Activated CD4-positive, alpha-beta memory T cell treated with anti-CD3 and anti-CD28 coated beads, Interleukin-2, amount 10 ng/mL, durations not matched to agents 7 days and 5 days (primary cell): ENCODE results near the gene COG4. TPM values are rescaled to one million over a fixed set of nuclear protein-coding genes. Genes with fewer than 3 reads are reported as not detected.

ENCODE experiments used
- CTCF ChIA-PET: fragments of 350-600 bp; sonication (Branson Sonifier 250); formaldehyde crosslinking; loops from one replicate; lab custom pipeline; 2021; ENCODE audit warnings: antibody characterized with exemption, inconsistent platforms; lab: Charles Lee
- POLR2A ChIA-PET: fragments of 350-600 bp; sonication (Branson Sonifier 250); formaldehyde crosslinking; loops from one replicate; lab custom pipeline; 2021; ENCODE audit warnings: antibody characterized with exemption; lab: Charles Lee
- DNase-seq: peaks from one replicate; pipeline ENCODE4 v3.0.0-alpha.2; 2020
- H3K27ac Mint-ChIP-seq: one replicate; pipeline ENCODE4 v1.8.0; 2021; ENCODE audit warnings: mild to moderate bottlenecking, mixed read lengths
- H3K27me3 Mint-ChIP-seq: one replicate; pipeline ENCODE4 v1.8.0; 2021; ENCODE audit warnings: mixed read lengths
- H3K36me3 Mint-ChIP-seq: one replicate; pipeline ENCODE4 v1.8.0; 2021; ENCODE audit warnings: low read depth, mixed read lengths
- H3K4me1 Mint-ChIP-seq: one replicate; pipeline ENCODE4 v1.8.0; 2021; ENCODE audit warnings: mixed read lengths
- H3K4me3 Mint-ChIP-seq: one replicate; pipeline ENCODE4 v1.8.0; 2021; ENCODE audit warnings: mild to moderate bottlenecking, mixed read lengths
- H3K9me3 Mint-ChIP-seq: one replicate; pipeline ENCODE4 v1.8.0; 2021; ENCODE audit warnings: mixed read lengths
- total RNA-seq, 2 experiments: library from RNA; stranded (reverse); gene quantifications; one replicate each; pipeline ENCODE4 v1.2.3, GENCODE V29; 2021

The COG4 gene
- total RNA-seq, 2 experiments from 2014 or later, result 71.2 to 71.4 TPM

- H3K36me3 Mint-ChIP-seq, result no peaks in the 10 kb centered on the region
- H3K9me3 Mint-ChIP-seq, result no peaks in the 10 kb centered on the region
- H3K4me3 Mint-ChIP-seq, result no peak overlapping the region
- ChIA-PET POLR2A (no interaction called here), CTCF (no interaction called here)
- H3K27me3 Mint-ChIP-seq, result peaks cover 5% of the 10 kb centered on the region
- no peak for DNase-seq
- H3K27ac Mint-ChIP-seq, result no peak overlapping the region
- peaks cover 3% of the 10 kb centered on the region for H3K4me1 Mint-ChIP-seq
These were observed 75.3 kb downstream of the COG4 start for GRCh38 chr16:70448075-70448474.

- Mint-ChIP-seq H3K27ac (no peak overlapping the region), H3K9me3 (no peaks in the 10 kb centered on the region), H3K36me3 (no peaks in the 10 kb centered on the region), H3K4me3 (no peak overlapping the region), H3K4me1 (peaks cover 6% of the 10 kb centered on the region), H3K27me3 (peaks cover 5% of the 10 kb centered on the region)
- no peak for DNase-seq
- ChIA-PET CTCF (no interaction called here), POLR2A (no interaction called here)
These were observed 78.9 kb downstream of the COG4 start for GRCh38 chr16:70444249-70445063.

GRCh38 chr16:70442344-70442743 is 81.0 kb downstream of the COG4 start:
- Mint-ChIP-seq H3K4me3 (no peak overlapping the region), H3K4me1 (peaks cover 20% of the 10 kb centered on the region), H3K27me3 (no peaks in the 10 kb centered on the region), H3K9me3 (no peaks in the 10 kb centered on the region), H3K36me3 (peaks cover 7% of the 10 kb centered on the region), H3K27ac (no peak overlapping the region)
- ChIA-PET POLR2A (interaction anchor here (0.6 kb wide), 1 partner anchor 15 kb away, joined by 3 read pairs; no protein-coding TSS in a partner anchor), CTCF (interaction anchor here (0.7 kb wide), 1 partner anchor 84 kb away, joined by 3 read pairs; no protein-coding TSS in a partner anchor)
- no peak for DNase-seq

GRCh38 chr16:70441406-70441990 is 81.9 kb downstream of the COG4 start:
- no peaks in the 10 kb centered on the region for H3K9me3 Mint-ChIP-seq
- ChIA-PET POLR2A (no interaction called here), CTCF (no interaction called here)
- no peak overlapping the region for H3K4me3 Mint-ChIP-seq
- H3K36me3 Mint-ChIP-seq, result peaks cover 7% of the 10 kb centered on the region
- DNase-seq, result no peak
- H3K4me1 Mint-ChIP-seq, result peaks cover 29% of the 10 kb centered on the region
- H3K27me3 Mint-ChIP-seq, result no peaks in the 10 kb centered on the region
- H3K27ac Mint-ChIP-seq, result no peak overlapping the region

- ChIA-PET POLR2A (interaction anchor here (0.8 to 3.5 kb wide), 4 partner anchors 13 to 93 kb away, joined by 6 to 27 read pairs (median 17); partner anchors contain the start of genes DDX19A and FCSK), CTCF (interaction anchor here (1.8 kb wide), 1 partner anchor 59 kb away, joined by 4 read pairs; no protein-coding TSS in a partner anchor)
- DNase-seq, result no peak
- no peak overlapping the region for H3K27ac Mint-ChIP-seq
- H3K36me3 Mint-ChIP-seq, result peaks cover 7% of the 10 kb centered on the region
- H3K4me1 Mint-ChIP-seq, result peaks cover 33% of the 10 kb centered on the region
- H3K4me3 Mint-ChIP-seq, result peak overlapping the region; percentile 88
- no peaks in the 10 kb centered on the region for H3K27me3 Mint-ChIP-seq
- no peaks in the 10 kb centered on the region for H3K9me3 Mint-ChIP-seq
These were observed 83.2 kb downstream of the COG4 start for GRCh38 chr16:70440009-70440692.

GRCh38 chr16:70438969-70439862 is 84.1 kb downstream of the COG4 start, which contains the start of gene ST3GAL2:
Gene ST3GAL2, minus strand, starts transcription at chr16:70439100. Its CDS starts 40,570 bp downstream, at chr16:70398530.
- CTCF ChIA-PET, result interaction anchor here (1.5 to 1.8 kb wide), 2 partner anchors 15 to 58 kb away, joined by 4 to 6 read pairs; partner anchors contain the start of gene FCSK
- Mint-ChIP-seq H3K27me3 (no peaks in the 10 kb centered on the region), H3K4me3 (peak within 1 kb of the TSS; percentile 88), H3K4me1 (peaks cover 29% of the 10 kb centered on the region), H3K27ac (peak within 1 kb of the TSS; percentile 74), H3K9me3 (no peaks in the 10 kb centered on the region), H3K36me3 (peaks cover 11% of the 10 kb centered on the region)
- peak; percentile 96 for DNase-seq
- POLR2A ChIA-PET, result interaction anchor here (0.8 to 3.5 kb wide), 7 partner anchors 14 to 92 kb away, joined by 3 to 27 read pairs (median 6); partner anchors contain the start of genes DDX19A and FCSK

GRCh38 chr16:70438585-70438968 is 84.8 kb downstream of the COG4 start:
- peak overlapping the region; percentile 82 for H3K4me3 Mint-ChIP-seq
- POLR2A ChIA-PET, result interaction anchor here (1.3 to 3.5 kb wide), 6 partner anchors 14 to 92 kb away, joined by 3 to 27 read pairs (median 9); partner anchors contain the start of genes DDX19A and FCSK
- no peaks in the 10 kb centered on the region for H3K27me3 Mint-ChIP-seq
- H3K27ac Mint-ChIP-seq, result peak overlapping the region; percentile 62
- CTCF ChIA-PET, result interaction anchor here (1.5 to 1.8 kb wide), 2 partner anchors 16 to 57 kb away, joined by 4 to 6 read pairs; partner anchors contain the start of gene FCSK
- H3K9me3 Mint-ChIP-seq, result no peaks in the 10 kb centered on the region
- H3K36me3 Mint-ChIP-seq, result peaks cover 14% of the 10 kb centered on the region
- peaks cover 33% of the 10 kb centered on the region for H3K4me1 Mint-ChIP-seq
- DNase-seq, result no peak

- Mint-ChIP-seq H3K4me3 (peak overlapping the region; percentile 82), H3K27ac (peak overlapping the region; percentile 62), H3K36me3 (peaks cover 14% of the 10 kb centered on the region), H3K27me3 (no peaks in the 10 kb centered on the region), H3K9me3 (no peaks in the 10 kb centered on the region), H3K4me1 (peaks cover 36% of the 10 kb centered on the region)
- POLR2A ChIA-PET, result interaction anchor here (1.3 to 3.5 kb wide), 6 partner anchors 15 to 91 kb away, joined by 3 to 27 read pairs (median 9); partner anchors contain the start of genes DDX19A and FCSK
- peak; percentile 22 for DNase-seq
- CTCF ChIA-PET, result interaction anchor here (0.8 to 1.8 kb wide), 4 partner anchors 16 to 91 kb away, joined by 4 to 6 read pairs (median 4); partner anchors contain the start of genes DDX19A and FCSK
These were observed 85.5 kb downstream of the COG4 start for GRCh38 chr16:70437582-70438557.

- Mint-ChIP-seq H3K4me1 (peaks cover 36% of the 10 kb centered on the region), H3K27me3 (no peaks in the 10 kb centered on the region), H3K9me3 (no peaks in the 10 kb centered on the region), H3K4me3 (peak overlapping the region; percentile 82), H3K36me3 (peaks cover 14% of the 10 kb centered on the region), H3K27ac (no peak overlapping the region)
- DNase-seq, result no peak
- ChIA-PET POLR2A (interaction anchor here (3.5 kb wide), 1 partner anchor 56 kb away, joined by 27 read pairs; no protein-coding TSS in a partner anchor), CTCF (interaction anchor here (0.8 to 0.9 kb wide), 2 partner anchors 41 to 90 kb away, joined by 4 read pairs; partner anchors contain the start of gene DDX19A)
These were observed 86.3 kb downstream of the COG4 start for GRCh38 chr16:70437017-70437581.

GRCh38 chr16:70434484-70435260 is 88.7 kb downstream of the COG4 start:
- H3K4me1 Mint-ChIP-seq, result peaks cover 51% of the 10 kb centered on the region
- ChIA-PET CTCF (no interaction called here), POLR2A (interaction anchor here (0.8 kb wide), 1 partner anchor 12 kb away, joined by 3 read pairs; no protein-coding TSS in a partner anchor)
- H3K9me3 Mint-ChIP-seq, result no peaks in the 10 kb centered on the region
- H3K36me3 Mint-ChIP-seq, result peaks cover 17% of the 10 kb centered on the region
- H3K4me3 Mint-ChIP-seq, result no peak overlapping the region
- H3K27me3 Mint-ChIP-seq, result no peaks in the 10 kb centered on the region
- no peak overlapping the region for H3K27ac Mint-ChIP-seq
- DNase-seq, result no peak
